ENCODE data around the gene CPLX1.

CPLX1 gene

DNA sequence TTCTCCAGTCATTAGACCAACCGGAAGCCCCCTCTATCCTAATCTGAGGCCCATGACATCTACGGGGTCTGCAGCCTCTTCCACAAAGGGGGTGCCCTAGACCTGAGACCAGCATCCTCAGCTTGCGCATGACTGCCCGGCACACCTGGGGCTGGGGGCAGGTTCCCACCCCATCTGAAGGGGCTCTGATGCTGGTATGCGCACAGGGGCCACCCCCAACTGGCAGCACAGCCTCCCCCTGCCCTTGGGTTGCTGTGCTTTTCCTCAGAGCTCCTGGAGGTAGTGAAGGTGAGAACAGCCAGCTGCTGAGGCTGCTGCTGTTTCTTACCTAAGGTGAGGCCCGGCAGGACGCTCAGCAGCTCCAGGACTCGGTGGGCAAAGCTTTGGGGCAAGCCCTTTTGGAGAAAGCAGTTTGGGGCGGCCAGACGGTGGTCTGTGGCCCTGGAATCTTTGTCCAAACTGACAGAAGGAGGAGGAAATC, 18.9 kb upstream of the CPLX1 start:
- Histone ChIP-seq H3K36me3 (ENCODE audit: insufficient read depth, low read length) (peaks cover 9% of the 10 kb centered on the region), H2AFZ (ENCODE audit: low read length, unreplicated experiment) (no peak overlapping the region)

DNA sequence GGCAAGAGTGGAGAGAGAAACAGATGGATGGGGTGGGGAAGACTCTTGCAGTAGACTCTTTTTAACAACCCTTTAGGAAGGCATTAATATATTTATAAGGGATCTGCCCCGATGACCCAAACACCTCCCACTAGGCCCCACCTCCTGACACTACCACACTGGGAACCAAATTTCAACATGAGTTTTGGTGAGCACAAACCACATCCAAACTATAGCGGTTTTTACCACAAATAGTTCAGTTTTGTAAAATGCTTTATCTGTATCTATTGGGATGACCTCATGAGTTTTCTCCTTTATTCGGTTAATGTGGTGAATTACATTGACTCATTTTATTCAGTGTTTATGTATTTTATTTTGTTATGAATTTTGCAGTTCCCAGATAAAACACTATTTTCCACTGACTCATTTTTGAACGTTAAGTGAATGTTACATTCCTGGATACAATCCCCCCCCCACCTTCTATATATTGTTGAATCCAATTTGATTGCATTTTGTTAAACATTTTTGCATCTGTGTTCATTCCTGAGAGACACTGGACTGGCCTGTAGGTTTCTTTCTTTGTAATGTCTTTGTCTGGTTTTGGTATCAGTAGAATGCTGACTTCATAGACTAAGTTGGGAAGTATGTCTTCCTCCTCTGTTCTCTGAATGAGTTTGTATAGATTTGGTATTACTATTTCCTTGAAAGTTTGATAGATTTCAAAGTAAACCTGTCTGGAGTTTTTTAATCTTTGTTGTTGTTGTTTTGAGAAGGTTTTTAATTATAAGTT, 13.9 kb upstream of the CPLX1 start:
- Histone ChIP-seq H2AFZ (ENCODE audit: low read length, unreplicated experiment) (no peak overlapping the region), H3K4me1 (ENCODE audit: control insufficient read depth, insufficient read depth, low read length, unreplicated experiment) (peaks cover under 1% of the 10 kb centered on the region), H3K36me3 (ENCODE audit: insufficient read depth, low read length) (peaks cover 4% of the 10 kb centered on the region), H3K4me3 (ENCODE audit: low read depth, low read length) (no peak overlapping the region), H3K27ac (ENCODE audit: low read depth, low read length) (no peak overlapping the region), H3K79me2 (ENCODE audit: control insufficient read depth, insufficient read depth, low read length, unreplicated experiment) (no peaks in the 10 kb centered on the region), H3K27me3 (ENCODE audit: insufficient read depth, low read length) (no peaks in the 10 kb centered on the region)

More for the DNA sequence above, 18.9 kb upstream of the CPLX1 start:
- Histone ChIP-seq H3K4me3 (ENCODE audit: low read depth, low read length) (no peak overlapping the region), H3K4me1 (ENCODE audit: control insufficient read depth, insufficient read depth, low read length, unreplicated experiment) (peaks cover 14% of the 10 kb centered on the region), H3K79me2 (ENCODE audit: control insufficient read depth, insufficient read depth, low read length, unreplicated experiment) (no peaks in the 10 kb centered on the region), H3K27ac (ENCODE audit: low read depth, low read length) (no peak overlapping the region), H3K27me3 (ENCODE audit: insufficient read depth, low read length) (no peaks in the 10 kb centered on the region)

DNA sequence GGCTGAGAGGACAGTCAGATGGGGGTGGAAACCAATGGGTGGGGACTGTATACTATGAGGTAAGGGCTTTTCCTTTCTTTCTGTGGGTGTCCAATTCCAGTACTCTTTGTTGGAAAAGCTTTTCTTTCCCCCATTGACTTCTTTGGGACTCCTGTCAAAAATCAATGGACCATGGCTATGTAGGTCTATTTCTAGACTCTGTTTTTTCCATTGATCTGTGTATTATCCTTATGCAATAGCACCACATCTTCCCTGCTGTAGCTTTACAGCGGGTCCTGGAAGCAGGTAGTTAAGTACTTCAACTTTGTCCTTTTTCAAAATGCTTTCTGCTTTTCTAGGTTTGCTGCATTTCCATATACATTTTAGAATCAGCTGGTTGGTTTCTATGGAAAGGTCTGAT, 11.8 kb upstream of the CPLX1 start:
- Histone ChIP-seq H3K4me3 (ENCODE audit: low read depth, low read length) (no peak overlapping the region), H2AFZ (ENCODE audit: low read length, unreplicated experiment) (no peak overlapping the region), H3K4me1 (ENCODE audit: control insufficient read depth, insufficient read depth, low read length, unreplicated experiment) (no peaks in the 10 kb centered on the region), H3K36me3 (ENCODE audit: insufficient read depth, low read length) (no peaks in the 10 kb centered on the region; the same call in 1 of the 2 replicates), H3K27ac (ENCODE audit: low read depth, low read length) (no peak overlapping the region), H3K27me3 (ENCODE audit: insufficient read depth, low read length) (no peaks in the 10 kb centered on the region), H3K79me2 (ENCODE audit: control insufficient read depth, insufficient read depth, low read length, unreplicated experiment) (no peaks in the 10 kb centered on the region)

DNA sequence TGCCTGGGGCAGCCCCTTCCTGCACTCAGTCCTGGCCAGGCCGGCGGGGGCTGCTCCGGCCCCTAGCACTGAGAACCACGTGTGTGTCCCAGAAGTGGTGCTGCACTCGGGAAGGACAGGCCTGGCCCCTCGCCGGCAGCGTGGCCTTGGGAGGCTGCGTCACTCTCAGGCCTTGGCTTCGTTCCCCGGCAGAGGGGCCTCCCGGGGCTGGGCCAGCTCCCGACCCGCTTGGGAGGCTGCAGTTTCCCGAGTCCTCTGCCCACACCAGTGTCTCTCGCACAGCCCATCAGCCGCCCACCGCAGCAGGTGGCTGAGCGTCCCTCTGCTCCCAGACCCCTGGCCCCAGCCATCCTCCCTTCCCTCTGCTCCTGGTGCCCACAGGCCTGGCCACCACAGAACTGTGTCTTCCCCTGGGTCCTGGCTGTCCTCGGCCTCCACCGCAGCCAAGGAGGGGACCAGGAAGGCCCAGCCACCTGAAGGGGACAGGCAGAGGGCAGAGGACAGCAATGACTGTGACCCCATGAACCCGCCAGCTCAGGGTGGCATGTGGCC, 10.9 kb upstream of the CPLX1 start:
- Histone ChIP-seq H3K27me3 (ENCODE audit: insufficient read depth, low read length) (no peaks in the 10 kb centered on the region), H3K4me1 (ENCODE audit: control insufficient read depth, insufficient read depth, low read length, unreplicated experiment) (no peaks in the 10 kb centered on the region), H3K36me3 (ENCODE audit: insufficient read depth, low read length) (no peaks in the 10 kb centered on the region; the same call in 1 of the 2 replicates), H2AFZ (ENCODE audit: low read length, unreplicated experiment) (no peak overlapping the region), H3K79me2 (ENCODE audit: control insufficient read depth, insufficient read depth, low read length, unreplicated experiment) (no peaks in the 10 kb centered on the region), H3K4me3 (ENCODE audit: low read depth, low read length) (no peak overlapping the region), H3K27ac (ENCODE audit: low read depth, low read length) (no peak overlapping the region)

DNA sequence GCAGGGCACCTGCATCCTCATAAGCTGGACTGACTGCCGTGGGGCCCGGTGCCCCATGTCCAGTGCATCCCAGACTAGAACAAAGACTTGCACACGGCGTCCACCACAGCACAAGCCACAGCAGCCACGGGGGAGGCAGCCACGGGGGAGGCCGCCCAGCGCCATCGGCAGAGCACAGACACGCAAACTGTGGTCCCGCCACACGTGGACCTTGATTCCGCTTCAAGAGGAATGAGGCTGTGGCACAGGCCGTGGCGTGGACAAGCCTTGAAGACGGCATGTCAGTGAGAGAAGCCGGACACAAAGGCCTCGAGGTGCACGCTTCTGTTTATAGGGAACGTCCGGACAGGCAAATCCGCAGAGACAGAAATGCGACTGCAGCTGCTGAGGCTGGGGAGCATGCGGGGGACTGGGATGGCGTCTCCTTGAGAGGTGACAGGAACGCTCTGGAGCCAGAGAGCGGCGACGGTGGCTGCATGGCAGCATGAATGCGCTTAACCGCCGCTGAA, 10.1 kb upstream of the CPLX1 start:
- Histone ChIP-seq H3K79me2 (ENCODE audit: control insufficient read depth, insufficient read depth, low read length, unreplicated experiment) (no peaks in the 10 kb centered on the region), H3K4me3 (ENCODE audit: low read depth, low read length) (no peak overlapping the region), H3K4me1 (ENCODE audit: control insufficient read depth, insufficient read depth, low read length, unreplicated experiment) (no peaks in the 10 kb centered on the region), H3K27me3 (ENCODE audit: insufficient read depth, low read length) (no peaks in the 10 kb centered on the region), H3K36me3 (ENCODE audit: insufficient read depth, low read length) (no peaks in the 10 kb centered on the region), H2AFZ (ENCODE audit: low read length, unreplicated experiment) (no peak overlapping the region), H3K27ac (ENCODE audit: low read depth, low read length) (no peak overlapping the region)

DNA sequence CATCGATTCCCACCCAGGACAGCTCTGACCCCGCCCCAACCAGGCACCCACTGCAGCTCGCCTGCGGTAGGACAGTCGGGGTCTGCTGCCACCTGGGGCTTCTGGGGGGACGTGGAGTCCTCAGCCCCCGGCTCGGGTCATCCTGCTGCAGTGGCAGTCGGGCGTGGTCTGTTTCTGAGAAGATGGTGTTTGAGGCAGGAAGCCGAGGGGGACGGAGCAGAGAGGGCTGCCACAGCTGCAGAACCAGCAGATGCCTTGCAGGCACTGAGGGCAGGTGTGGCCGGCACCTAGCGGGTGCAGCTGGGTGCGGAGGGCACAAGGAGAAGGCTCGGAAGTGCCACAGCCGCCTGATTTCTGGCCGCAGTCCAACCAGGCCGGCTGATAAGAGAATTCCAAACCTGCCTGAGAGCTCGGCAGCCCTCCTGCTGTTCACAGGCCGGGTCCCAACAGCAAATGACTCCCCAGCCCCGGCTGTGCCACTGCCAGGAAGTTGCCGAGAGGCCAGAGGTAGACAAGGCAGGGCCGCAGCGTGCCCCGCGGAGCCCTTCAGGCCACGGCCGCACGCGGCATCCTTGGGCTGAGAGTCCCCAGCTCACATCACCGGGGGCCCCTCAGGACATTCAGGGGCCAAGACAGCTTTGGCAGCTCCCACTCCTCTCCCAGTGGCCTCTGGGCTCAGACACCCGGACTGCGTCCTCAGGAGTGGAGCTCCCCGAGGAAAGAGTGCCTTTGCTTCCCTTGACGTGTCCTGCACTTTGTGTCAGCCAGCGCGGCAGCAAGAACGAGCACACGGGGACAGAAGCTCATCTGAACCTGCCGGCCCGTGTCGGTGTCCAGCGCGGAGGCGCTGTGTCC, 9.4 kb upstream of the CPLX1 start:
- Histone ChIP-seq H3K27me3 (ENCODE audit: insufficient read depth, low read length) (no peaks in the 10 kb centered on the region), H2AFZ (ENCODE audit: low read length, unreplicated experiment) (no peak overlapping the region), H3K4me3 (ENCODE audit: low read depth, low read length) (no peak overlapping the region), H3K36me3 (ENCODE audit: insufficient read depth, low read length) (no peaks in the 10 kb centered on the region), H3K79me2 (ENCODE audit: control insufficient read depth, insufficient read depth, low read length, unreplicated experiment) (no peaks in the 10 kb centered on the region), H3K4me1 (ENCODE audit: control insufficient read depth, insufficient read depth, low read length, unreplicated experiment) (no peaks in the 10 kb centered on the region), H3K27ac (ENCODE audit: low read depth, low read length) (no peak overlapping the region)

DNA sequence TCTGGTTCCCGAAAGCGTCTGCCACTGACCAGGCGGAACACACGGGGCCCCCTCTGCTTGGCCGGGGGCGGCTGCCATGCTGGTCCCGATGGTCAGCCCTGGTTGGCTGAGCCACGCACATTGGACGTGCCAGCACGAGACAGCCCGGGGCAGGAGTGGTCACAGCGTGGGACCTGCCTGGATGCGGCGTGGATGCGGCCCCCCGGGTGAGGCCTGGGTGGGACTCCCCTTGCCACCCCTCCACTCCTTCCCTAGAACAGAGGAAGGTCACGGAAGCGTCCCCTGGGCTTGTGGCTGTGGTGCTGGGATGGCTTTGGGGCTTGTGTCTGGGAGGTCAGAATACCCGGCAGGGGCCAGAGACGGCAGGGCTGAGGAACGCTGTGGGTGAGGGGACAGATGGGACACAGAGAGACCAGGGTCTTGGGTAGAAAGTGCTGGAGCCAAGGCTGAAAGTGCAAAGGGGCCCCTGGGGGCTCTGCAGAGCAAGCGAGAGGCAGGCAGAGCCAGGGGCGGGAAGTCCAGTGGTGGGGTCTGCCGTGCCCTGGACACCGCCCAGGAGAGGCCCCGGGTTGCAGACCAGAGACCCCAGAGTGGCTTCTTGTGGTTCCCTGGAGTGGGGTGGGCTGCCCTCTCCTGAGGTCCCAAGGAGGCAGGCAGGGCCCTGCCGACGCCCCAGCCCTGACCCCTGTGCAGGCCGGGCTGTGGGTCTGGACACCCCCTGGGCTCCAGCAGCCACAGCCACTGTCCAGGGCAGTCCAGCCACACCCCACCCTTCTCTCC, 8.6 kb upstream of the CPLX1 start:
- H2AFZ ChIP-seq (ENCODE audit: low read length, unreplicated experiment), result no peak overlapping the region
- no peak overlapping the region for H3K4me3 ChIP-seq (ENCODE audit: low read depth, low read length)
- no peaks in the 10 kb centered on the region for H3K4me1 ChIP-seq (ENCODE audit: control insufficient read depth, insufficient read depth, low read length, unreplicated experiment)
- no peaks in the 10 kb centered on the region for H3K79me2 ChIP-seq (ENCODE audit: control insufficient read depth, insufficient read depth, low read length, unreplicated experiment)
- H3K27ac ChIP-seq (ENCODE audit: low read depth, low read length), result no peak overlapping the region
- no peaks in the 10 kb centered on the region for H3K27me3 ChIP-seq (ENCODE audit: insufficient read depth, low read length)
- no peaks in the 10 kb centered on the region for H3K36me3 ChIP-seq (ENCODE audit: insufficient read depth, low read length)

DNA sequence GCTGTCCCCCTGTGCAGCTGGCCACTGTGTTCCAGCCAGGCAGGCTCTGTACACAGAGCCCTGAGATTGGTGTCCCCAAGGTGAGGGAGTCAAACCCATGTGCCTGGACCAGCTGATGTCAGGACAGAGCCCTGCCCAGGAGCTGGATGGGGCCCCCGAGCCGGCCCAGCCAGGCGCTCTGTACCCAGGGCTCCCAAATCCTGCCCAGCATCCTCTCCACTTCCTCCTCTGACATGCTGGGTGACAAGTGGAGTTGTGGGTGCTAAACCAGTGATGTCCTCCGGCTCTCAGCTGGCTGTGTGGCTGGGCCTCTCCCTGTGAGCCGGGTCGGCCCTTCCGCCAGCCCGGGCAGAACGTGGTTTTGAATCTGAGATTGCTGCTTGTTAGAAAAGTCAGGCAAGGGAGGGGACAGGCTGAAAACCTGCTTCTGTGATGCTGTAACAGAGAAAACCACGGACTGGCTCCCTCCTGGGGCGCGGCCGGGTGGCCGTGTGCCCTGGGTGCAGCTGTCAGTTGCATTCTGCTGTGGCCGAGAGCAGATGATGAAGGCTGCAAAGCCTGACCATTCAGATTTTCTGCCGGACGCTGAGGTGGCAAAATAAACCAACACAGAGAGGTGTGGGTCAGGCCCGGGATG, 7.9 kb upstream of the CPLX1 start:
- Histone ChIP-seq H3K27me3 (ENCODE audit: insufficient read depth, low read length) (no peaks in the 10 kb centered on the region), H2AFZ (ENCODE audit: low read length, unreplicated experiment) (no peak overlapping the region), H3K27ac (ENCODE audit: low read depth, low read length) (no peak overlapping the region), H3K79me2 (ENCODE audit: control insufficient read depth, insufficient read depth, low read length, unreplicated experiment) (no peaks in the 10 kb centered on the region), H3K36me3 (ENCODE audit: insufficient read depth, low read length) (no peaks in the 10 kb centered on the region), H3K4me1 (ENCODE audit: control insufficient read depth, insufficient read depth, low read length, unreplicated experiment) (no peaks in the 10 kb centered on the region), H3K4me3 (ENCODE audit: low read depth, low read length) (no peak overlapping the region)

DNA sequence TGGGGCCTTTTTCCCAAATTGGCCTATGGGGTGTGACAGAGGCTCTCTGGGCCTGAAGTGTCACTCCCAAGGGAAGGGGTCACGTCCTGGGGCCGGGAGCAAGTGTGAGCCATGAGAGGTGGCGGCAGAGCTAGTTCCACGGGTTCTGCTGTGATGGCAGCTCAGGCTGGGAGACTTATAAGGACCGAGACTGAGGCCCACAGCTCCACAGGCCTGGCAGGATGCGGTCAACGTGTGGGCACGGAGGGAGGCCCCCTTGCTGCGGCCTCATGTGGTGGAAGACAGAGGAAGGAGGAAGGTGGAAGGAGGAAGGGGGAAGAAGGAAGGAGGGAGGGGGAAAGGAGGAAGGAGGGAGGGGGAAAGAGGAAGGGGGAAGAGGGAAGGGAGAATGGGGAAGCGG, 7.2 kb upstream of the CPLX1 start:
- Histone ChIP-seq H3K27me3 (ENCODE audit: insufficient read depth, low read length) (peaks cover 4% of the 10 kb centered on the region), H2AFZ (ENCODE audit: low read length, unreplicated experiment) (no peak overlapping the region), H3K4me3 (ENCODE audit: low read depth, low read length) (no peak overlapping the region), H3K4me1 (ENCODE audit: control insufficient read depth, insufficient read depth, low read length, unreplicated experiment) (no peaks in the 10 kb centered on the region), H3K79me2 (ENCODE audit: control insufficient read depth, insufficient read depth, low read length, unreplicated experiment) (no peaks in the 10 kb centered on the region), H3K36me3 (ENCODE audit: insufficient read depth, low read length) (no peaks in the 10 kb centered on the region), H3K27ac (ENCODE audit: low read depth, low read length) (no peak overlapping the region)

DNA sequence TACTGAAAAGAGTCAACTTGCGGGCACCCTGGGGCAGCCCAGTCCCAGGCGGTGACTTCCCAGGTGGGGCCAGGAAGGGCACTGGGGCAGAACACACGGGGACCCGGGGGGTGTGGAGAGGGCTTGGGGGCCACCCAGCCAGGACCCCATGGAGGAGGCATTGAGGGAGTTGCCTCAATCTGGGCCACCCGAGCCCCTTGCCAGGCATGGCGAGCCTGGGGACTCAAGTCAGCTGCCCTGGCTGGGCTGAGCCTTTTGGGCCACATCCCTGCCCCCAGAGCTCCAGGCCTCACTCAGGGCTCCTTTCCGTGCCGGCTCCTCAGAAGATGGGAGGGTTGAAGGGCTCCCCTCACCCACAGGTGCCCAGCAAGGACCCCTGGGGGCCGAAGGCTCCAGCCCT, 6.6 kb upstream of the CPLX1 start:
- H3K36me3 ChIP-seq (ENCODE audit: insufficient read depth, low read length), result no peaks in the 10 kb centered on the region
- no peak overlapping the region for H3K4me3 ChIP-seq (ENCODE audit: low read depth, low read length)
- no peaks in the 10 kb centered on the region for H3K4me1 ChIP-seq (ENCODE audit: control insufficient read depth, insufficient read depth, low read length, unreplicated experiment)
- H2AFZ ChIP-seq (ENCODE audit: low read length, unreplicated experiment), result no peak overlapping the region
- no peaks in the 10 kb centered on the region for H3K79me2 ChIP-seq (ENCODE audit: control insufficient read depth, insufficient read depth, low read length, unreplicated experiment)
- peaks cover 10% of the 10 kb centered on the region for H3K27me3 ChIP-seq (ENCODE audit: insufficient read depth, low read length)
- H3K27ac ChIP-seq (ENCODE audit: low read depth, low read length), result no peak overlapping the region
